GM23338 (cell line): ENCODE results near the gene PGBD5. TPM values are rescaled to one million over a fixed set of nuclear protein-coding genes. Genes with fewer than 3 reads are reported as not detected.

ENCODE experiments used
- ATAC-seq: fragments of 200-7000 bp; cut with Tn5 transposase; 3 replicates; pipeline ENCODE4 v1.9.1; 2020
- DNase-seq: peaks from one replicate; pipeline ENCODE4 v3.0.0-alpha.2; 2015; ENCODE audit warnings: low spot score
- H2AFZ ChIP-seq: fragments of 200-600 bp; sonication (generic); 2 replicates; pipeline ENCODE4 v1.8.0; 2016; ENCODE audit warnings: antibody characterized with exemption, mild to moderate bottlenecking, moderate library complexity
- H3F3A ChIP-seq: fragments of 200-600 bp; sonication (generic); replicated peaks from 2 replicates; pipeline ENCODE4 v1.8.0; 2017; ENCODE audit warnings: antibody characterized with exemption, mixed run types, low read depth
- H3K27ac ChIP-seq: fragments of 200-600 bp; sonication (generic); 2 replicates; pipeline ENCODE4 v1.6.1; 2016; ENCODE audit warnings: low read depth
- H3K27me3 ChIP-seq: fragments of 200-600 bp; sonication (generic); 2 replicates; pipeline ENCODE4 v1.8.0; 2016; ENCODE audit warnings: mild to moderate bottlenecking, mixed run types, moderate library complexity; ENCODE audit not compliant: insufficient read depth
- H3K36me3 ChIP-seq: fragments of 200-600 bp; sonication (generic); 2 replicates; pipeline ENCODE4 v1.8.0; 2016; ENCODE audit warnings: mild to moderate bottlenecking; ENCODE audit not compliant: insufficient read depth
- H3K4me1 ChIP-seq: fragments of 200-600 bp; sonication (generic); 2 replicates; pipeline ENCODE4 v1.8.0; 2016; ENCODE audit warnings: mild to moderate bottlenecking, moderate library complexity; ENCODE audit not compliant: insufficient read depth
- H3K4me2 ChIP-seq: fragments of 200-600 bp; sonication (generic); 2 replicates; pipeline ENCODE4 v1.7.1; 2017; ENCODE audit warnings: mixed run types
- H3K4me3 ChIP-seq: fragments of 200-600 bp; sonication (generic); 2 replicates; pipeline ENCODE4 v1.6.1; 2016; ENCODE audit warnings: mixed run types
- H3K79me2 ChIP-seq: fragments of 200-600 bp; sonication (generic); replicated peaks from 2 replicates; pipeline ENCODE4 v1.8.0; 2017; ENCODE audit warnings: mild to moderate bottlenecking; ENCODE audit not compliant: insufficient read depth
- H3K9me2 ChIP-seq: fragments of 200-600 bp; sonication (generic); 2 replicates; pipeline ENCODE4 v1.8.0; 2017; ENCODE audit not compliant: insufficient read depth
- H4K20me1 ChIP-seq: fragments of 200-600 bp; sonication (generic); replicated peaks from 2 replicates; pipeline ENCODE4 v1.8.0; 2017; ENCODE audit warnings: mild to moderate bottlenecking; ENCODE audit not compliant: insufficient read depth
- H3K27ac Mint-ChIP-seq: 2 replicates; pipeline ENCODE4 v1.8.0; 2020; ENCODE audit warnings: inconsistent platforms, mild to moderate bottlenecking, moderate library complexity, mixed read lengths
- H3K27me3 Mint-ChIP-seq: 3 replicates; pipeline ENCODE4 v1.8.0; 2022; ENCODE audit warnings: low read depth, mild to moderate bottlenecking, moderate library complexity, mixed read lengths, inconsistent platforms; ENCODE audit not compliant: insufficient read depth, poor library complexity
- H3K36me3 Mint-ChIP-seq: 3 replicates; pipeline ENCODE4 v1.8.0; 2021; ENCODE audit warnings: low read depth, mild to moderate bottlenecking, inconsistent platforms, moderate library complexity, mixed read lengths
- H3K4me1 Mint-ChIP-seq: 3 replicates; pipeline ENCODE4 v1.8.0; 2020; ENCODE audit warnings: mild to moderate bottlenecking, inconsistent platforms, mixed read lengths
- H3K4me3 Mint-ChIP-seq: 3 replicates; pipeline ENCODE4 v1.8.0; 2021; ENCODE audit warnings: moderate library complexity, mild to moderate bottlenecking, inconsistent platforms, mixed read lengths
- H3K9me3 Mint-ChIP-seq: 3 replicates; pipeline ENCODE4 v1.8.0; 2020; ENCODE audit warnings: moderate library complexity, mild to moderate bottlenecking, inconsistent platforms, mixed read lengths
- CREB1 ChIP-seq: fragments of 250-450 bp; sonication (Bioruptor Pico); IDR thresholded peaks from 2 replicates; pipeline ENCODE4 v1.5.0; 2020; ENCODE audit warnings: low read depth, mild to moderate bottlenecking, moderate library complexity
- ETS1 ChIP-seq: IDR thresholded peaks from 2 replicates; pipeline ENCODE4 v1.6.1; 2016; ENCODE audit warnings: antibody characterized with exemption
- JUNB ChIP-seq: IDR thresholded peaks from one replicate; pipeline ENCODE4 v1.6.1; 2016; ENCODE audit warnings: antibody characterized with exemption; ENCODE audit not compliant: unreplicated experiment
- POLR2AphosphoS5 ChIP-seq: IDR thresholded peaks from 2 replicates; pipeline ENCODE4 v1.6.1; 2016; ENCODE audit warnings: antibody characterized with exemption, low read depth
- REST ChIP-seq: IDR thresholded peaks from one replicate; pipeline ENCODE4 v1.6.1; 2018; ENCODE audit warnings: antibody characterized with exemption; ENCODE audit not compliant: unreplicated experiment
- polyA plus RNA-seq: library from polyadenylated mRNA; unstranded; fragments of >200 nt; fragmentation: Nextera tagmentation; extraction: Ambion mirVana; gene quantifications from 2 replicates; pipeline ENCODE4 v1.2.1, GENCODE V29; 2016
- total RNA-seq: library from RNA; depleted of rRNA; stranded (reverse); fragments of >200 nt; shearing (Covaris generic); gene quantifications from 2 replicates; pipeline ENCODE4 v1.2.3, GENCODE V29; 2014
- TF ChIP-seq, protein P1 (sequence below): fragments of 250-450 bp; sonication (Bioruptor Pico); IDR thresholded peaks from 2 replicates; pipeline ENCODE4 v1.5.0; 2020; ENCODE audit warnings: mild to moderate bottlenecking, moderate library complexity
- TF ChIP-seq, protein P2 (sequence below), 2 experiments: fragments of 200-600 bp in 1 of 2; sonication (generic) in 1 of 2; conservative IDR thresholded peaks; 2 replicates each; pipeline versions ENCODE4 v1.5.1 to v1.6.1; 2016 to 2017; ENCODE audit warnings: antibody characterized with exemption in 2 of 2, low read depth in 2 of 2, mild to moderate bottlenecking in 2 of 2, moderate library complexity in 1 of 2

The PGBD5 gene
- total and polyA plus RNA-seq, 2 experiments from 2014 or later = 3.4 to 16.6 TPM

GRCh38 chr1:230279583-230279945, 146.6 kb downstream of the PGBD5 start (continued):
- TF ChIP-seq REST = no peak
- no peak for TF ChIP-seq CREB1
- no peak for TF ChIP-seq POLR2AphosphoS5
- TF ChIP-seq JUNB = no peak

DNA sequence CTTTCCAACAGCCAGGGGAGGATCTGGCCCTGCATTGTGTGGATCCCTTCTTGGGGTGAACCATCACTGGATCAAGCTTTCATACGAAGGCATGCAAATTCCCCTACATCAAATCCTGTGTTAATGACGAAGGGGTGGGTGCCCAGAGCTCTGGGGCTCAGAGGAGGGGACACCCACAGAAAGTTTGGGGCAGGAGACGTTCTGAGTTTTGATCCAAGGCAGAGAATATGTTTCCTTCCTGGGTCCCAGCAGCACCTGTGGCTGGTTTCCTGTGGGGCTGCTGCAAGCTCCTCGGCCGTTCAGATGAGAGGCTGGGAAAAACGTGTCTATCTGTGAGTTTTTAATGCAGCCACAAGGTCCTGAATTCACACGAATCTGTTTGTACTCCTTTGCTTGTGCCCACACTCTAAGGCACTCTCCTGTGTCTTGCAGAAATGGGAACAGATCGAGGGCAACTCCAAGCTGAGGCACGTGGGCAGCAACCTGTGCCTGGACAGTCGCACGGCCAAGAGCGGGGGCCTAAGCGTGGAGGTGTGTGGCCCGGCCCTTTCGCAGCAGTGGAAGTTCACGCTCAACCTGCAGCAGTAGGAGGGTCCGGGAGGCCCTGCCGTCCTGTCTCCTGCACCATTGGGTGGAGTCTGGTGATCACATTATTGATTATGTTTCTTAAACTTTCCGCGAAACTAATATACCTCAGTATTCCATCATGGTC, 147.1 kb downstream of the PGBD5 start:
- H3K4me1 Mint-ChIP-seq = peaks cover 37% of the 10 kb centered on the region
- no peak overlapping the region for H2AFZ ChIP-seq
- H3K27ac Mint-ChIP-seq = 0 out of 2 replicates have a peak overlapping the region, but pooled peaks have one; percentile 8
- H3K27ac ChIP-seq = no peak overlapping the region
- no peaks in the 10 kb centered on the region for H3K9me2 ChIP-seq
- H3K4me3 Mint-ChIP-seq = no peak overlapping the region
- H3K9me3 Mint-ChIP-seq = no peaks in the 10 kb centered on the region
- no peak overlapping the region for H3K4me3 ChIP-seq
- H3K4me1 ChIP-seq = peaks cover 15% of the 10 kb centered on the region
- H3K27me3 ChIP-seq = no peaks in the 10 kb centered on the region
- H3K4me2 ChIP-seq = no peak overlapping the region
- peaks cover 9% of the 10 kb centered on the region for H3K27me3 Mint-ChIP-seq
- no peak for DNase-seq
- no peak for ATAC-seq
- H3K36me3 Mint-ChIP-seq = peaks cover 15% of the 10 kb centered on the region; the same call in 2 of the 3 replicates
- H4K20me1 ChIP-seq = no peaks in the 10 kb centered on the region; the same call in none of the 2 replicates
- no peaks in the 10 kb centered on the region for H3K79me2 ChIP-seq
- peaks cover 14% of the 10 kb centered on the region for H3K36me3 ChIP-seq
- H3F3A ChIP-seq = peaks cover 18% of the 10 kb centered on the region
- TF ChIP-seq CREB1 (no peak), ETS1 (no peak), JUNB (no peak)
- TF ChIP-seq, protein P1, sequence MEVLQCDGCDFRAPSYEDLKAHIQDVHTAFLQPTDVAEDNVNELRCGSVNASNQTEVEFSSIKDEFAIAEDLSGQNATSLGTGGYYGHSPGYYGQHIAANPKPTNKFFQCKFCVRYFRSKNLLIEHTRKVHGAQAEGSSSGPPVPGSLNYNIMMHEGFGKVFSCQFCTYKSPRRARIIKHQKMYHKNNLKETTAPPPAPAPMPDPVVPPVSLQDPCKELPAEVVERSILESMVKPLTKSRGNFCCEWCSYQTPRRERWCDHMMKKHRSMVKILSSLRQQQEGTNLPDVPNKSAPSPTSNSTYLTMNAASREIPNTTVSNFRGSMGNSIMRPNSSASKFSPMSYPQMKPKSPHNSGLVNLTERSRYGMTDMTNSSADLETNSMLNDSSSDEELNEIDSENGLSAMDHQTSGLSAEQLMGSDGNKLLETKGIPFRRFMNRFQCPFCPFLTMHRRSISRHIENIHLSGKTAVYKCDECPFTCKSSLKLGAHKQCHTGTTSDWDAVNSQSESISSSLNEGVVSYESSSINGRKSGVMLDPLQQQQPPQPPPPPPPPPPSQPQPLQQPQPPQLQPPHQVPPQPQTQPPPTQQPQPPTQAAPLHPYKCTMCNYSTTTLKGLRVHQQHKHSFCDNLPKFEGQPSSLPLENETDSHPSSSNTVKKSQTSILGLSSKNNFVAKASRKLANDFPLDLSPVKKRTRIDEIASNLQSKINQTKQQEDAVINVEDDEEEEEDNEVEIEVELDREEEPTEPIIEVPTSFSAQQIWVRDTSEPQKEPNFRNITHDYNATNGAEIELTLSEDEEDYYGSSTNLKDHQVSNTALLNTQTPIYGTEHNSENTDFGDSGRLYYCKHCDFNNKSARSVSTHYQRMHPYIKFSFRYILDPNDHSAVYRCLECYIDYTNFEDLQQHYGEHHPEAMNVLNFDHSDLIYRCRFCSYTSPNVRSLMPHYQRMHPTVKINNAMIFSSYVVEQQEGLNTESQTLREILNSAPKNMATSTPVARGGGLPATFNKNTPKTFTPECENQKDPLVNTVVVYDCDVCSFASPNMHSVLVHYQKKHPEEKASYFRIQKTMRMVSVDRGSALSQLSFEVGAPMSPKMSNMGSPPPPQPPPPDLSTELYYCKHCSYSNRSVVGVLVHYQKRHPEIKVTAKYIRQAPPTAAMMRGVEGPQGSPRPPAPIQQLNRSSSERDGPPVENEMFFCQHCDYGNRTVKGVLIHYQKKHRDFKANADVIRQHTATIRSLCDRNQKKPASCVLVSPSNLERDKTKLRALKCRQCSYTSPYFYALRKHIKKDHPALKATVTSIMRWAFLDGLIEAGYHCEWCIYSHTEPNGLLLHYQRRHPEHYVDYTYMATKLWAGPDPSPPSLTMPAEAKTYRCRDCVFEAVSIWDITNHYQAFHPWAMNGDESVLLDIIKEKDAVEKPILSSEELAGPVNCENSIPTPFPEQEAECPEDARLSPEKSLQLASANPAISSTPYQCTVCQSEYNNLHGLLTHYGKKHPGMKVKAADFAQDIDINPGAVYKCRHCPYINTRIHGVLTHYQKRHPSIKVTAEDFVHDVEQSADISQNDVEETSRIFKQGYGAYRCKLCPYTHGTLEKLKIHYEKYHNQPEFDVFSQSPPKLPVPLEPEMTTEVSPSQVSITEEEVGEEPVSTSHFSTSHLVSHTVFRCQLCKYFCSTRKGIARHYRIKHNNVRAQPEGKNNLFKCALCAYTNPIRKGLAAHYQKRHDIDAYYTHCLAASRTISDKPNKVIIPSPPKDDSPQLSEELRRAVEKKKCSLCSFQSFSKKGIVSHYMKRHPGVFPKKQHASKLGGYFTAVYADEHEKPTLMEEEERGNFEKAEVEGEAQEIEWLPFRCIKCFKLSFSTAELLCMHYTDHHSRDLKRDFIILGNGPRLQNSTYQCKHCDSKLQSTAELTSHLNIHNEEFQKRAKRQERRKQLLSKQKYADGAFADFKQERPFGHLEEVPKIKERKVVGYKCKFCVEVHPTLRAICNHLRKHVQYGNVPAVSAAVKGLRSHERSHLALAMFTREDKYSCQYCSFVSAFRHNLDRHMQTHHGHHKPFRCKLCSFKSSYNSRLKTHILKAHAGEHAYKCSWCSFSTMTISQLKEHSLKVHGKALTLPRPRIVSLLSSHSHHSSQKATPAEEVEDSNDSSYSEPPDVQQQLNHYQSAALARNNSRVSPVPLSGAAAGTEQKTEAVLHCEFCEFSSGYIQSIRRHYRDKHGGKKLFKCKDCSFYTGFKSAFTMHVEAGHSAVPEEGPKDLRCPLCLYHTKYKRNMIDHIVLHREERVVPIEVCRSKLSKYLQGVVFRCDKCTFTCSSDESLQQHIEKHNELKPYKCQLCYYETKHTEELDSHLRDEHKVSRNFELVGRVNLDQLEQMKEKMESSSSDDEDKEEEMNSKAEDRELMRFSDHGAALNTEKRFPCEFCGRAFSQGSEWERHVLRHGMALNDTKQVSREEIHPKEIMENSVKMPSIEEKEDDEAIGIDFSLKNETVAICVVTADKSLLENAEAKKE = no peak
- TF ChIP-seq, protein P2, sequence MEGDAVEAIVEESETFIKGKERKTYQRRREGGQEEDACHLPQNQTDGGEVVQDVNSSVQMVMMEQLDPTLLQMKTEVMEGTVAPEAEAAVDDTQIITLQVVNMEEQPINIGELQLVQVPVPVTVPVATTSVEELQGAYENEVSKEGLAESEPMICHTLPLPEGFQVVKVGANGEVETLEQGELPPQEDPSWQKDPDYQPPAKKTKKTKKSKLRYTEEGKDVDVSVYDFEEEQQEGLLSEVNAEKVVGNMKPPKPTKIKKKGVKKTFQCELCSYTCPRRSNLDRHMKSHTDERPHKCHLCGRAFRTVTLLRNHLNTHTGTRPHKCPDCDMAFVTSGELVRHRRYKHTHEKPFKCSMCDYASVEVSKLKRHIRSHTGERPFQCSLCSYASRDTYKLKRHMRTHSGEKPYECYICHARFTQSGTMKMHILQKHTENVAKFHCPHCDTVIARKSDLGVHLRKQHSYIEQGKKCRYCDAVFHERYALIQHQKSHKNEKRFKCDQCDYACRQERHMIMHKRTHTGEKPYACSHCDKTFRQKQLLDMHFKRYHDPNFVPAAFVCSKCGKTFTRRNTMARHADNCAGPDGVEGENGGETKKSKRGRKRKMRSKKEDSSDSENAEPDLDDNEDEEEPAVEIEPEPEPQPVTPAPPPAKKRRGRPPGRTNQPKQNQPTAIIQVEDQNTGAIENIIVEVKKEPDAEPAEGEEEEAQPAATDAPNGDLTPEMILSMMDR (conservative IDR thresholded peaks at IDR 0.05; ENCODE audit: low read depth in 2 of 2) = no peak
